IMR-90 (cell line): ENCODE data around the gene SPINK14. TPM values are rescaled to one million over a fixed set of nuclear protein-coding genes. Genes with fewer than 3 reads are reported as not detected.

ENCODE experiments used
- ATAC-seq: fragments of 200-7000 bp; cut with Tn5 transposase; 2 replicates; pipeline ENCODE4 v1.9.1; 2020; ENCODE audit warnings: low read depth, mild to moderate bottlenecking, moderate library complexity
- BruUV-seq: library from RNA; stranded (reverse); fragments of 400-500 nt; replicated peaks from 2 replicates; lab custom pipeline; 2021; lab: Mats Ljungman, UMichigan
- CTCF ChIA-PET: fragments of 300-600 bp; formaldehyde crosslinking; extraction: SDS; loops from one replicate; lab custom pipeline; 2021; ENCODE audit warnings: antibody characterized with exemption; lab: Yijun Ruan, JAX
- POLR2A ChIA-PET: fragments of 300-600 bp; sonication (Branson Sonifier 250); formaldehyde crosslinking; loops from one replicate; lab custom pipeline; 2022; ENCODE audit warnings: antibody characterized with exemption; ENCODE audit not compliant: unreplicated experiment; lab: Charles Lee
- DNase-seq: peaks from one replicate; pipeline ENCODE4 v3.0.0; 2013
- H2AFZ ChIP-seq: replicated peaks from 2 replicates; pipeline ENCODE3; 2013; ENCODE audit warnings: low read length, mild to moderate bottlenecking; ENCODE audit not compliant: poor library complexity
- H2AK5ac ChIP-seq: 2 replicates; pipeline ENCODE4 v1.6.1; 2013; ENCODE audit warnings: low read depth, low read length, inconsistent platforms
- H2AK9ac ChIP-seq: replicated peaks from 2 replicates; pipeline ENCODE3; 2013; ENCODE audit warnings: mild to moderate bottlenecking, low read depth, low read length, moderate library complexity; ENCODE audit not compliant: poor library complexity
- H2BK120ac ChIP-seq: 2 replicates; pipeline ENCODE4 v1.6.1; 2013; ENCODE audit warnings: low read depth, low read length, inconsistent platforms
- H2BK15ac ChIP-seq: 3 replicates; pipeline ENCODE4 v1.6.1; 2013; ENCODE audit warnings: low read depth, low read length, inconsistent platforms
- H2BK20ac ChIP-seq: 2 replicates; pipeline ENCODE4 v1.6.1; 2013; ENCODE audit warnings: low read depth, mild to moderate bottlenecking, inconsistent platforms, low read length, moderate library complexity
- H2BK5ac ChIP-seq: 2 replicates; pipeline ENCODE4 v1.6.1; 2013; ENCODE audit warnings: mild to moderate bottlenecking, low read depth, low read length, inconsistent platforms; ENCODE audit not compliant: poor library complexity, severe bottlenecking
- H3K14ac ChIP-seq: replicated peaks from 2 replicates; pipeline ENCODE4 v1.6.1; 2013; ENCODE audit warnings: low read depth, low read length, inconsistent platforms
- H3K18ac ChIP-seq: 2 replicates; pipeline ENCODE4 v1.6.1; 2013; ENCODE audit warnings: low read depth, low read length, control low read depth
- H3K23ac ChIP-seq: 2 replicates; pipeline ENCODE4 v1.6.1; 2013; ENCODE audit warnings: low read depth, low read length, inconsistent platforms
- H3K27ac ChIP-seq: 2 replicates; pipeline ENCODE4 v1.5.1; 2013; ENCODE audit warnings: mild to moderate bottlenecking, control low read depth, low read length; ENCODE audit not compliant: insufficient read depth
- H3K27me3 ChIP-seq: 2 replicates; pipeline ENCODE4 v1.6.1; 2013; ENCODE audit warnings: low read length; ENCODE audit not compliant: control insufficient read depth, insufficient read depth
- H3K36me3 ChIP-seq: 2 replicates; pipeline ENCODE4 v1.6.1; 2013; ENCODE audit warnings: low read length, mixed read lengths; ENCODE audit not compliant: control insufficient read depth, insufficient read depth
- H3K4ac ChIP-seq: 2 replicates; pipeline ENCODE4 v1.6.1; 2013; ENCODE audit warnings: low read depth, low read length, inconsistent platforms
- H3K4me1 ChIP-seq: 2 replicates; pipeline ENCODE4 v1.6.1; 2013; ENCODE audit warnings: low read length, mixed read lengths; ENCODE audit not compliant: control insufficient read depth, insufficient read depth
- H3K4me2 ChIP-seq: 2 replicates; pipeline ENCODE4 v1.6.1; 2013; ENCODE audit warnings: low read depth, mild to moderate bottlenecking, control low read depth, low read length, moderate library complexity
- H3K4me3 ChIP-seq: 2 replicates; pipeline ENCODE4 v1.5.1; 2013; ENCODE audit warnings: low read depth, mild to moderate bottlenecking, control low read depth, low read length, moderate library complexity; ENCODE audit not compliant: insufficient read depth
- H3K56ac ChIP-seq: 2 replicates; pipeline ENCODE4 v1.6.1; 2013; ENCODE audit warnings: low read length, inconsistent platforms; ENCODE audit not compliant: insufficient read depth; ENCODE audit errors: extremely low read depth
- H3K79me1 ChIP-seq, 2 experiments: 2 replicates each; pipeline ENCODE4 v1.6.1; 2013; ENCODE audit warnings: low read length in 2 of 2, inconsistent platforms in 1 of 2, low read depth in 1 of 2
- H3K9ac ChIP-seq: 2 replicates; pipeline ENCODE4 v1.6.1; 2013; ENCODE audit warnings: low read depth, low read length, control low read depth
- H3K9me1 ChIP-seq: 2 replicates; pipeline ENCODE4 v1.6.1; 2013; ENCODE audit warnings: low read length, inconsistent platforms; ENCODE audit not compliant: insufficient read depth
- H3K9me3 ChIP-seq: 2 replicates; pipeline ENCODE4 v1.6.1; 2013; ENCODE audit warnings: low read length; ENCODE audit not compliant: control insufficient read depth, insufficient read depth
- H4K20me1 ChIP-seq: 2 replicates; pipeline ENCODE4 v1.6.1; 2013; ENCODE audit warnings: low read length, inconsistent platforms; ENCODE audit not compliant: insufficient read depth
- H4K5ac ChIP-seq: 2 replicates; pipeline ENCODE4 v1.6.1; 2013; ENCODE audit warnings: mild to moderate bottlenecking, low read depth, low read length, control low read depth
- H4K8ac ChIP-seq, 2 experiments: 2 replicates each; pipeline ENCODE4 v1.6.1; 2013; ENCODE audit warnings: low read depth in 2 of 2, low read length in 2 of 2, control low read depth in 1 of 2, inconsistent platforms in 1 of 2
- H4K91ac ChIP-seq: 2 replicates; pipeline ENCODE4 v1.6.1; 2013; ENCODE audit warnings: low read depth, low read length, inconsistent platforms; ENCODE audit not compliant: insufficient read depth
- POLR2A ChIP-seq: IDR thresholded peaks from 2 replicates; pipeline ENCODE4 v1.6.1; 2012; ENCODE audit warnings: mild to moderate bottlenecking, low read depth, low read length
- WGBS, 2 experiments: methylation state at CpG; one replicate each; pipeline versions ENCODE4 v1.1.5 to v1.1.7; 2013; ENCODE audit warnings: missing lambda C conversion rate in 2 of 2; ENCODE audit not compliant: insufficient read length in 1 of 2; ENCODE audit errors: extremely low coverage in 2 of 2; 5-methylcytosine and 5-hydroxymethylcytosine counted together
- dilution Hi-C: fragments of 300-500 bp; cut with HindIII; formaldehyde crosslinking; loops from one replicate; pipeline ENCODE4 v1.14.3; 2018; ENCODE audit warnings: low sequenced_read_pairs; ENCODE audit not compliant: unreplicated experiment
- in situ Hi-C: fragments of 300-500 bp; cut with MboI; formaldehyde crosslinking; loops from 3 replicates; pipeline ENCODE4 v1.14.3; 2019; ENCODE audit warnings: low sequenced_read_pairs, inconsistent platforms, mixed read lengths
- intact Hi-C: fragments of 100-400 bp; cut with micrococcal nuclease; formaldehyde crosslinking; loops from 2 replicates; pipeline ENCODE4 v1.10.0; 2022
- polyA plus RNA-seq, 3 experiments: library from polyadenylated mRNA; depleted of rRNA; stranded (reverse); fragments of >200 nt; gene quantifications; 2 replicates each; pipeline ENCODE4 v1.2.3, GENCODE V29; 2012; ENCODE audit warnings: low replicate concordance in 1 of 3
- total RNA-seq: library from RNA; depleted of rRNA; stranded (reverse); fragments of >200 nt; gene quantifications from 2 replicates; pipeline ENCODE4 v1.2.3, GENCODE V29; 2012

Gene SPINK14
- total and polyA plus RNA-seq, 2 of the 4 experiments (the other 2 are of a cell fraction) = not detected

GRCh38 chr5:148177207-148177606 lies 8.9 kb downstream of the SPINK14 start:
- dilution Hi-C loops (no loop called here), intact Hi-C loops (loop anchor here (5.0 kb wide), 1 partner anchor 935 kb away; no protein-coding TSS in a partner anchor), in situ Hi-C loops (loop anchor here (5.0 to 25.0 kb wide), 3 partner anchors 198 to 860 kb away; no protein-coding TSS in a partner anchor)
- CTCF ChIA-PET = no interaction called here
- Histone ChIP-seq H3K4me3 (no peak overlapping the region), H4K20me1 (no peaks in the 10 kb centered on the region), H3K79me1 (no peaks in the 10 kb centered on the region), H3K9ac (no peak overlapping the region), H3K9me1 (no peaks in the 10 kb centered on the region), H2AFZ (no peak overlapping the region), H4K91ac (no peak overlapping the region), H2BK15ac (no peak overlapping the region), H2BK5ac (no peak overlapping the region), H3K4me2 (no peak overlapping the region), H3K27me3 (no peaks in the 10 kb centered on the region), H3K4ac (no peak overlapping the region), H3K9me3 (no peaks in the 10 kb centered on the region), H3K27ac (no peak overlapping the region), H3K4me1 (no peaks in the 10 kb centered on the region), H3K56ac (no peak overlapping the region), H2AK5ac (no peak overlapping the region), H3K23ac (no peak overlapping the region), H2AK9ac (no peak overlapping the region), H3K36me3 (no peaks in the 10 kb centered on the region), H4K8ac (no peak overlapping the region), H2BK20ac (no peak overlapping the region), H2BK120ac (no peak overlapping the region), H3K14ac (no peak overlapping the region), H3K18ac (no peak overlapping the region), H4K5ac (no peak overlapping the region)
- no peak for TF ChIP-seq POLR2A
- no TSS peak for BruUV-seq
- ATAC-seq (no peak), DNase-seq (no peak)
- POLR2A ChIA-PET = no interaction called here
- no CpG with 5 or more reads among the region's 1 CpG for WGBS, 2 experiments
